GM23338 (cell line): Measurements from ENCODE around the gene GNG4. TPM values are rescaled to one million over a fixed set of nuclear protein-coding genes. Genes with fewer than 3 reads are reported as not detected.

Experiments
- ATAC-seq: fragments of 200-7000 bp; cut with Tn5 transposase; 3 replicates; pipeline ENCODE4 v1.9.1; 2020
- DNase-seq: peaks from one replicate; pipeline ENCODE4 v3.0.0-alpha.2; 2015; ENCODE audit warnings: low spot score
- H2AFZ ChIP-seq: fragments of 200-600 bp; sonication (generic); 2 replicates; pipeline ENCODE4 v1.8.0; 2016; ENCODE audit warnings: antibody characterized with exemption, mild to moderate bottlenecking, moderate library complexity
- H3F3A ChIP-seq: fragments of 200-600 bp; sonication (generic); replicated peaks from 2 replicates; pipeline ENCODE4 v1.8.0; 2017; ENCODE audit warnings: antibody characterized with exemption, mixed run types, low read depth
- H3K27ac ChIP-seq: fragments of 200-600 bp; sonication (generic); 2 replicates; pipeline ENCODE4 v1.6.1; 2016; ENCODE audit warnings: low read depth
- H3K27me3 ChIP-seq: fragments of 200-600 bp; sonication (generic); 2 replicates; pipeline ENCODE4 v1.8.0; 2016; ENCODE audit warnings: mild to moderate bottlenecking, mixed run types, moderate library complexity; ENCODE audit not compliant: insufficient read depth
- H3K36me3 ChIP-seq: fragments of 200-600 bp; sonication (generic); 2 replicates; pipeline ENCODE4 v1.8.0; 2016; ENCODE audit warnings: mild to moderate bottlenecking; ENCODE audit not compliant: insufficient read depth
- H3K4me1 ChIP-seq: fragments of 200-600 bp; sonication (generic); 2 replicates; pipeline ENCODE4 v1.8.0; 2016; ENCODE audit warnings: mild to moderate bottlenecking, moderate library complexity; ENCODE audit not compliant: insufficient read depth
- H3K4me2 ChIP-seq: fragments of 200-600 bp; sonication (generic); 2 replicates; pipeline ENCODE4 v1.7.1; 2017; ENCODE audit warnings: mixed run types
- H3K4me3 ChIP-seq: fragments of 200-600 bp; sonication (generic); 2 replicates; pipeline ENCODE4 v1.6.1; 2016; ENCODE audit warnings: mixed run types
- H3K79me2 ChIP-seq: fragments of 200-600 bp; sonication (generic); replicated peaks from 2 replicates; pipeline ENCODE4 v1.8.0; 2017; ENCODE audit warnings: mild to moderate bottlenecking; ENCODE audit not compliant: insufficient read depth
- H3K9me2 ChIP-seq: fragments of 200-600 bp; sonication (generic); 2 replicates; pipeline ENCODE4 v1.8.0; 2017; ENCODE audit not compliant: insufficient read depth
- H4K20me1 ChIP-seq: fragments of 200-600 bp; sonication (generic); replicated peaks from 2 replicates; pipeline ENCODE4 v1.8.0; 2017; ENCODE audit warnings: mild to moderate bottlenecking; ENCODE audit not compliant: insufficient read depth
- H3K27ac Mint-ChIP-seq: 2 replicates; pipeline ENCODE4 v1.8.0; 2020; ENCODE audit warnings: inconsistent platforms, mild to moderate bottlenecking, moderate library complexity, mixed read lengths
- H3K27me3 Mint-ChIP-seq: 3 replicates; pipeline ENCODE4 v1.8.0; 2022; ENCODE audit warnings: low read depth, mild to moderate bottlenecking, moderate library complexity, mixed read lengths, inconsistent platforms; ENCODE audit not compliant: insufficient read depth, poor library complexity
- H3K36me3 Mint-ChIP-seq: 3 replicates; pipeline ENCODE4 v1.8.0; 2021; ENCODE audit warnings: low read depth, mild to moderate bottlenecking, inconsistent platforms, moderate library complexity, mixed read lengths
- H3K4me1 Mint-ChIP-seq: 3 replicates; pipeline ENCODE4 v1.8.0; 2020; ENCODE audit warnings: mild to moderate bottlenecking, inconsistent platforms, mixed read lengths
- H3K4me3 Mint-ChIP-seq: 3 replicates; pipeline ENCODE4 v1.8.0; 2021; ENCODE audit warnings: moderate library complexity, mild to moderate bottlenecking, inconsistent platforms, mixed read lengths
- H3K9me3 Mint-ChIP-seq: 3 replicates; pipeline ENCODE4 v1.8.0; 2020; ENCODE audit warnings: moderate library complexity, mild to moderate bottlenecking, inconsistent platforms, mixed read lengths
- EZH2 ChIP-seq: fragments of 200-600 bp; sonication (generic); IDR thresholded peaks from one replicate; pipeline ENCODE4 v1.8.0; 2017; ENCODE audit warnings: antibody characterized with exemption, mild to moderate bottlenecking, low read depth; ENCODE audit not compliant: unreplicated experiment
- EZH2phosphoT487 ChIP-seq: fragments of 200-600 bp; sonication (generic); IDR thresholded peaks from one replicate; pipeline ENCODE4 v1.8.1; 2018; ENCODE audit warnings: antibody characterized with exemption; ENCODE audit not compliant: unreplicated experiment
- ZNF114 ChIP-seq: fragments of 250-450 bp; sonication (Bioruptor Pico); IDR thresholded peaks from 2 replicates; pipeline ENCODE4 v1.5.0; 2020; ENCODE audit warnings: mild to moderate bottlenecking, moderate library complexity
- ZNF331 ChIP-seq: fragments of 250-450 bp; sonication (Bioruptor Pico); IDR thresholded peaks from 2 replicates; pipeline ENCODE4 v1.5.0; 2020; ENCODE audit warnings: low read depth, mild to moderate bottlenecking, moderate library complexity
- polyA plus RNA-seq: library from polyadenylated mRNA; unstranded; fragments of >200 nt; fragmentation: Nextera tagmentation; extraction: Ambion mirVana; gene quantifications from 2 replicates; pipeline ENCODE4 v1.2.1, GENCODE V29; 2016
- total RNA-seq: library from RNA; depleted of rRNA; stranded (reverse); fragments of >200 nt; shearing (Covaris generic); gene quantifications from 2 replicates; pipeline ENCODE4 v1.2.3, GENCODE V29; 2014
- TF ChIP-seq, protein P1 (sequence below): fragments of 250-450 bp; sonication (Bioruptor Pico); IDR thresholded peaks from 2 replicates; pipeline ENCODE4 v1.5.0; 2020; ENCODE audit warnings: mild to moderate bottlenecking, moderate library complexity
- TF ChIP-seq, protein P2 (sequence below), 2 experiments: fragments of 200-600 bp in 1 of 2; sonication (generic) in 1 of 2; conservative IDR thresholded peaks; 2 replicates each; pipeline versions ENCODE4 v1.5.1 to v1.6.1; 2016 to 2017; ENCODE audit warnings: antibody characterized with exemption in 2 of 2, low read depth in 2 of 2, mild to moderate bottlenecking in 2 of 2, moderate library complexity in 1 of 2
- TF ChIP-seq, protein P3 (sequence below): IDR thresholded peaks from one replicate; pipeline ENCODE4 v1.6.1; 2018; ENCODE audit warnings: antibody characterized with exemption; ENCODE audit not compliant: unreplicated experiment

GNG4 gene
- total and polyA plus RNA-seq, 2 experiments from 2014 or later: 40.2 to 49.2 TPM

DNA sequence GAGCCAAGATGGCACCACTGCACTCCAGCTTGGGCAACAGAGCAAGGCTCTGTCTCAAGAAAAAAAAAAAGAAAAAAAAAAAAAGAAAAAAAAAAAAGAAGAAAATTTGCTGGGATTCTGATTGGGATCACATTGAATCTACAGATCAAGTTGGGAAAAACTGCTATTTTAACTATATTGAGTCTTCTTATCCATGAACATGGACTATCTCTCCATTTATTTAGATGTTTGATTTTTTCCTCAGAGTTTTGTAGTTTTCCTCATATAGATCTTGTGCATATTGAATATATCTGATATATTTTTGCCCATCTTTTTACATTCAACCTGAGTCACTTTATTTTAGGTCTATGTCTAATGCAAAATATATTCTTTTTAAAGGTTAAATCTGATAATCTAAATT lies 87.0 kb downstream of the GNG4 start (continued):
- TF ChIP-seq, protein P1, sequence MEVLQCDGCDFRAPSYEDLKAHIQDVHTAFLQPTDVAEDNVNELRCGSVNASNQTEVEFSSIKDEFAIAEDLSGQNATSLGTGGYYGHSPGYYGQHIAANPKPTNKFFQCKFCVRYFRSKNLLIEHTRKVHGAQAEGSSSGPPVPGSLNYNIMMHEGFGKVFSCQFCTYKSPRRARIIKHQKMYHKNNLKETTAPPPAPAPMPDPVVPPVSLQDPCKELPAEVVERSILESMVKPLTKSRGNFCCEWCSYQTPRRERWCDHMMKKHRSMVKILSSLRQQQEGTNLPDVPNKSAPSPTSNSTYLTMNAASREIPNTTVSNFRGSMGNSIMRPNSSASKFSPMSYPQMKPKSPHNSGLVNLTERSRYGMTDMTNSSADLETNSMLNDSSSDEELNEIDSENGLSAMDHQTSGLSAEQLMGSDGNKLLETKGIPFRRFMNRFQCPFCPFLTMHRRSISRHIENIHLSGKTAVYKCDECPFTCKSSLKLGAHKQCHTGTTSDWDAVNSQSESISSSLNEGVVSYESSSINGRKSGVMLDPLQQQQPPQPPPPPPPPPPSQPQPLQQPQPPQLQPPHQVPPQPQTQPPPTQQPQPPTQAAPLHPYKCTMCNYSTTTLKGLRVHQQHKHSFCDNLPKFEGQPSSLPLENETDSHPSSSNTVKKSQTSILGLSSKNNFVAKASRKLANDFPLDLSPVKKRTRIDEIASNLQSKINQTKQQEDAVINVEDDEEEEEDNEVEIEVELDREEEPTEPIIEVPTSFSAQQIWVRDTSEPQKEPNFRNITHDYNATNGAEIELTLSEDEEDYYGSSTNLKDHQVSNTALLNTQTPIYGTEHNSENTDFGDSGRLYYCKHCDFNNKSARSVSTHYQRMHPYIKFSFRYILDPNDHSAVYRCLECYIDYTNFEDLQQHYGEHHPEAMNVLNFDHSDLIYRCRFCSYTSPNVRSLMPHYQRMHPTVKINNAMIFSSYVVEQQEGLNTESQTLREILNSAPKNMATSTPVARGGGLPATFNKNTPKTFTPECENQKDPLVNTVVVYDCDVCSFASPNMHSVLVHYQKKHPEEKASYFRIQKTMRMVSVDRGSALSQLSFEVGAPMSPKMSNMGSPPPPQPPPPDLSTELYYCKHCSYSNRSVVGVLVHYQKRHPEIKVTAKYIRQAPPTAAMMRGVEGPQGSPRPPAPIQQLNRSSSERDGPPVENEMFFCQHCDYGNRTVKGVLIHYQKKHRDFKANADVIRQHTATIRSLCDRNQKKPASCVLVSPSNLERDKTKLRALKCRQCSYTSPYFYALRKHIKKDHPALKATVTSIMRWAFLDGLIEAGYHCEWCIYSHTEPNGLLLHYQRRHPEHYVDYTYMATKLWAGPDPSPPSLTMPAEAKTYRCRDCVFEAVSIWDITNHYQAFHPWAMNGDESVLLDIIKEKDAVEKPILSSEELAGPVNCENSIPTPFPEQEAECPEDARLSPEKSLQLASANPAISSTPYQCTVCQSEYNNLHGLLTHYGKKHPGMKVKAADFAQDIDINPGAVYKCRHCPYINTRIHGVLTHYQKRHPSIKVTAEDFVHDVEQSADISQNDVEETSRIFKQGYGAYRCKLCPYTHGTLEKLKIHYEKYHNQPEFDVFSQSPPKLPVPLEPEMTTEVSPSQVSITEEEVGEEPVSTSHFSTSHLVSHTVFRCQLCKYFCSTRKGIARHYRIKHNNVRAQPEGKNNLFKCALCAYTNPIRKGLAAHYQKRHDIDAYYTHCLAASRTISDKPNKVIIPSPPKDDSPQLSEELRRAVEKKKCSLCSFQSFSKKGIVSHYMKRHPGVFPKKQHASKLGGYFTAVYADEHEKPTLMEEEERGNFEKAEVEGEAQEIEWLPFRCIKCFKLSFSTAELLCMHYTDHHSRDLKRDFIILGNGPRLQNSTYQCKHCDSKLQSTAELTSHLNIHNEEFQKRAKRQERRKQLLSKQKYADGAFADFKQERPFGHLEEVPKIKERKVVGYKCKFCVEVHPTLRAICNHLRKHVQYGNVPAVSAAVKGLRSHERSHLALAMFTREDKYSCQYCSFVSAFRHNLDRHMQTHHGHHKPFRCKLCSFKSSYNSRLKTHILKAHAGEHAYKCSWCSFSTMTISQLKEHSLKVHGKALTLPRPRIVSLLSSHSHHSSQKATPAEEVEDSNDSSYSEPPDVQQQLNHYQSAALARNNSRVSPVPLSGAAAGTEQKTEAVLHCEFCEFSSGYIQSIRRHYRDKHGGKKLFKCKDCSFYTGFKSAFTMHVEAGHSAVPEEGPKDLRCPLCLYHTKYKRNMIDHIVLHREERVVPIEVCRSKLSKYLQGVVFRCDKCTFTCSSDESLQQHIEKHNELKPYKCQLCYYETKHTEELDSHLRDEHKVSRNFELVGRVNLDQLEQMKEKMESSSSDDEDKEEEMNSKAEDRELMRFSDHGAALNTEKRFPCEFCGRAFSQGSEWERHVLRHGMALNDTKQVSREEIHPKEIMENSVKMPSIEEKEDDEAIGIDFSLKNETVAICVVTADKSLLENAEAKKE (CRISPR knock-in tag): no peak

DNA sequence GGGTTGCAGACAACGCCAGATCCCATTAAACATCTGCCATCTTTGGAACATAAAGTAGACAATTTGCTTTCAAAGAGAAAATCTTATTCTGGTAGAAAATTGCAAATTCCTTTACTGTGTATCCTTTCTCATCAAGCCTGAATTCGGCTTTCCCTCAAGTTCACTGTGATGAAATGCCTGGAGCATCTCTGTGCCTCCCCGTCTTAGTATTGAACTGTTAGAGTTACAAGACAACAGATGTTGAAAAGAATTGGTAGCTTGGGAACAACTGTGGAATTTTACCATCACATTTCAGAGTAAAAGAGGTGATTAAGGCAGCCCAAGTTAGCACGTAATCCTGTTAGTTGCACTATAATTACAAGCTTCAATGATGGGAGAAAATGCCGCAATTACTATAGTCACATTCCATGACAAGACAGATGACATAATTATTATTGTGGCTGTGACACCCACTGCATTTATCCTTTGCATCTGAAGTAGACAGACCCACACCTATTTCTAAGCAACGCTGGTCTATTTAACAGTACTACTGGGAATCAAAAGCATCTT lies 90.9 kb downstream of the GNG4 start:
- Histone ChIP-seq H3K4me1 (no peaks in the 10 kb centered on the region), H3K27ac (no peak overlapping the region), H2AFZ (no peak overlapping the region), H3F3A (no peaks in the 10 kb centered on the region), H3K36me3 (0 out of 2 replicates have a peak, but pooled peaks cover 6% of the 10 kb centered on the region), H3K4me3 (no peak overlapping the region), H3K9me2 (no peaks in the 10 kb centered on the region), H3K4me2 (no peak overlapping the region), H4K20me1 (no peaks in the 10 kb centered on the region; the same call in 1 of the 2 replicates), H3K27me3 (no peaks in the 10 kb centered on the region), H3K79me2 (no peaks in the 10 kb centered on the region)
- Mint-ChIP-seq H3K9me3 (no peaks in the 10 kb centered on the region), H3K36me3 (peaks cover 6% of the 10 kb centered on the region; the same call in 2 of the 3 replicates), H3K4me1 (no peaks in the 10 kb centered on the region; the same call in 2 of the 3 replicates), H3K27ac (peak overlapping the region; percentile 72; the same call in 1 of the 2 replicates), H3K27me3 (peaks cover 1% of the 10 kb centered on the region), H3K4me3 (no peak overlapping the region)
- no peak for ATAC-seq
- DNase-seq: no peak
- TF ChIP-seq ZNF114 (CRISPR knock-in tag) (no peak), EZH2 (no peak), ZNF331 (CRISPR knock-in tag) (no peak), EZH2phosphoT487 (no peak)
- TF ChIP-seq, protein P2, sequence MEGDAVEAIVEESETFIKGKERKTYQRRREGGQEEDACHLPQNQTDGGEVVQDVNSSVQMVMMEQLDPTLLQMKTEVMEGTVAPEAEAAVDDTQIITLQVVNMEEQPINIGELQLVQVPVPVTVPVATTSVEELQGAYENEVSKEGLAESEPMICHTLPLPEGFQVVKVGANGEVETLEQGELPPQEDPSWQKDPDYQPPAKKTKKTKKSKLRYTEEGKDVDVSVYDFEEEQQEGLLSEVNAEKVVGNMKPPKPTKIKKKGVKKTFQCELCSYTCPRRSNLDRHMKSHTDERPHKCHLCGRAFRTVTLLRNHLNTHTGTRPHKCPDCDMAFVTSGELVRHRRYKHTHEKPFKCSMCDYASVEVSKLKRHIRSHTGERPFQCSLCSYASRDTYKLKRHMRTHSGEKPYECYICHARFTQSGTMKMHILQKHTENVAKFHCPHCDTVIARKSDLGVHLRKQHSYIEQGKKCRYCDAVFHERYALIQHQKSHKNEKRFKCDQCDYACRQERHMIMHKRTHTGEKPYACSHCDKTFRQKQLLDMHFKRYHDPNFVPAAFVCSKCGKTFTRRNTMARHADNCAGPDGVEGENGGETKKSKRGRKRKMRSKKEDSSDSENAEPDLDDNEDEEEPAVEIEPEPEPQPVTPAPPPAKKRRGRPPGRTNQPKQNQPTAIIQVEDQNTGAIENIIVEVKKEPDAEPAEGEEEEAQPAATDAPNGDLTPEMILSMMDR (conservative IDR thresholded peaks at IDR 0.05; ENCODE audit: low read depth in 2 of 2): no peak
- TF ChIP-seq, protein P3, sequence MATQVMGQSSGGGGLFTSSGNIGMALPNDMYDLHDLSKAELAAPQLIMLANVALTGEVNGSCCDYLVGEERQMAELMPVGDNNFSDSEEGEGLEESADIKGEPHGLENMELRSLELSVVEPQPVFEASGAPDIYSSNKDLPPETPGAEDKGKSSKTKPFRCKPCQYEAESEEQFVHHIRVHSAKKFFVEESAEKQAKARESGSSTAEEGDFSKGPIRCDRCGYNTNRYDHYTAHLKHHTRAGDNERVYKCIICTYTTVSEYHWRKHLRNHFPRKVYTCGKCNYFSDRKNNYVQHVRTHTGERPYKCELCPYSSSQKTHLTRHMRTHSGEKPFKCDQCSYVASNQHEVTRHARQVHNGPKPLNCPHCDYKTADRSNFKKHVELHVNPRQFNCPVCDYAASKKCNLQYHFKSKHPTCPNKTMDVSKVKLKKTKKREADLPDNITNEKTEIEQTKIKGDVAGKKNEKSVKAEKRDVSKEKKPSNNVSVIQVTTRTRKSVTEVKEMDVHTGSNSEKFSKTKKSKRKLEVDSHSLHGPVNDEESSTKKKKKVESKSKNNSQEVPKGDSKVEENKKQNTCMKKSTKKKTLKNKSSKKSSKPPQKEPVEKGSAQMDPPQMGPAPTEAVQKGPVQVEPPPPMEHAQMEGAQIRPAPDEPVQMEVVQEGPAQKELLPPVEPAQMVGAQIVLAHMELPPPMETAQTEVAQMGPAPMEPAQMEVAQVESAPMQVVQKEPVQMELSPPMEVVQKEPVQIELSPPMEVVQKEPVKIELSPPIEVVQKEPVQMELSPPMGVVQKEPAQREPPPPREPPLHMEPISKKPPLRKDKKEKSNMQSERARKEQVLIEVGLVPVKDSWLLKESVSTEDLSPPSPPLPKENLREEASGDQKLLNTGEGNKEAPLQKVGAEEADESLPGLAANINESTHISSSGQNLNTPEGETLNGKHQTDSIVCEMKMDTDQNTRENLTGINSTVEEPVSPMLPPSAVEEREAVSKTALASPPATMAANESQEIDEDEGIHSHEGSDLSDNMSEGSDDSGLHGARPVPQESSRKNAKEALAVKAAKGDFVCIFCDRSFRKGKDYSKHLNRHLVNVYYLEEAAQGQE: no peak
